HepG2 (cell line): ENCODE results near the gene GRAMD2A. TPM values are rescaled to one million over a fixed set of nuclear protein-coding genes. Genes with fewer than 3 reads are reported as not detected.

Experiments used
- RCOR2 ChIP-seq: IDR thresholded peaks from 2 replicates; pipeline ENCODE4 v1.6.1; 2016; ENCODE audit warnings: missing biosample characterization, missing genetic modification reagents
- RXRA ChIP-seq: sonication (generic); formaldehyde crosslinking; IDR thresholded peaks from 2 replicates; pipeline ENCODE4 v1.5.1; 2020; ENCODE audit warnings: missing genetic modification reagents
- SALL2 ChIP-seq: sonication (generic); formaldehyde crosslinking; IDR thresholded peaks from 2 replicates; pipeline ENCODE4 v1.8.1; 2023; ENCODE audit warnings: mild to moderate bottlenecking, missing genetic modification reagents, inconsistent platforms
- TCF7 ChIP-seq: sonication (generic); IDR thresholded peaks from 2 replicates; pipeline ENCODE4 v1.6.1; 2016; ENCODE audit warnings: antibody characterized with exemption, low read depth
- ZNF660 ChIP-seq: sonication (generic); formaldehyde crosslinking; IDR thresholded peaks from 2 replicates; pipeline ENCODE4 v1.5.1; 2020; ENCODE audit warnings: mild to moderate bottlenecking, low read depth, missing genetic modification reagents, borderline replicate concordance
- ZNF687 ChIP-seq: sonication (generic); formaldehyde crosslinking; IDR thresholded peaks from 2 replicates; pipeline ENCODE4 v1.5.1; 2020; ENCODE audit warnings: mild to moderate bottlenecking, missing genetic modification reagents, moderate library complexity
- polyA plus RNA-seq, 8 experiments: library from polyadenylated mRNA; depleted of rRNA in 3 of 8; stranded (reverse) in 7 of 8; unstranded in 1 of 8; fragments of >200 nt; fragmentation: Illumina TruSeq in 4 of 8; extraction: Trizol in 4 of 8; gene quantifications; 2 replicates each; pipeline versions ENCODE4 v1.2.1 to v1.2.3, GENCODE V29; 2011 to 2016; ENCODE audit warnings: low read depth in 4 of 8, missing spikeins in 1 of 8, mixed read lengths in 1 of 8; ENCODE audit not compliant: insufficient read depth in 1 of 8
- total RNA-seq, 5 experiments: library from RNA; depleted of rRNA; stranded (reverse); fragments of >200 nt; fragmentation: Illumina TruSeq; extraction: Trizol; gene quantifications; 2 replicates each; pipeline ENCODE4 v1.2.3, GENCODE V29; 2016; ENCODE audit warnings: low read depth in 1 of 5
- TF ChIP-seq, protein P1 (sequence below): sonication (generic); formaldehyde crosslinking; IDR thresholded peaks from 2 replicates; pipeline ENCODE4 v1.8.1; 2022; ENCODE audit warnings: low read depth, mild to moderate bottlenecking, missing genetic modification reagents
- TF ChIP-seq, protein P2 (sequence below): sonication (generic); IDR thresholded peaks from 2 replicates; pipeline ENCODE4 v1.6.1; 2016; ENCODE audit warnings: low read depth, borderline replicate concordance
- TF ChIP-seq, protein P3 (sequence below): sonication (generic); formaldehyde crosslinking; IDR thresholded peaks from 2 replicates; pipeline ENCODE4 v1.8.0; 2022; ENCODE audit warnings: missing genetic modification reagents, mild to moderate bottlenecking, borderline replicate concordance
- TF ChIP-seq, protein P4 (sequence below): sonication (generic); formaldehyde crosslinking; conservative IDR thresholded peaks from 2 replicates; pipeline ENCODE4 v1.4.0; 2020; ENCODE audit warnings: missing genetic modification reagents
- TF ChIP-seq, protein P5 (sequence below): sonication (generic); formaldehyde crosslinking; IDR thresholded peaks from 2 replicates; pipeline ENCODE4 v1.4.0; 2020; ENCODE audit warnings: missing genetic modification reagents, borderline replicate concordance
- TF ChIP-seq, protein P6 (sequence below): sonication (generic); formaldehyde crosslinking; IDR thresholded peaks from 2 replicates; pipeline ENCODE4 v1.9.0; 2022; ENCODE audit warnings: missing genetic modification reagents, mild to moderate bottlenecking, borderline replicate concordance

GRAMD2A gene
- total and polyA plus RNA-seq, 2 of the 13 experiments (the other 11 are each of a cell fraction or from before 2014, with no cell fraction given) = 0.04 TPM; not detected in 1

DNA sequence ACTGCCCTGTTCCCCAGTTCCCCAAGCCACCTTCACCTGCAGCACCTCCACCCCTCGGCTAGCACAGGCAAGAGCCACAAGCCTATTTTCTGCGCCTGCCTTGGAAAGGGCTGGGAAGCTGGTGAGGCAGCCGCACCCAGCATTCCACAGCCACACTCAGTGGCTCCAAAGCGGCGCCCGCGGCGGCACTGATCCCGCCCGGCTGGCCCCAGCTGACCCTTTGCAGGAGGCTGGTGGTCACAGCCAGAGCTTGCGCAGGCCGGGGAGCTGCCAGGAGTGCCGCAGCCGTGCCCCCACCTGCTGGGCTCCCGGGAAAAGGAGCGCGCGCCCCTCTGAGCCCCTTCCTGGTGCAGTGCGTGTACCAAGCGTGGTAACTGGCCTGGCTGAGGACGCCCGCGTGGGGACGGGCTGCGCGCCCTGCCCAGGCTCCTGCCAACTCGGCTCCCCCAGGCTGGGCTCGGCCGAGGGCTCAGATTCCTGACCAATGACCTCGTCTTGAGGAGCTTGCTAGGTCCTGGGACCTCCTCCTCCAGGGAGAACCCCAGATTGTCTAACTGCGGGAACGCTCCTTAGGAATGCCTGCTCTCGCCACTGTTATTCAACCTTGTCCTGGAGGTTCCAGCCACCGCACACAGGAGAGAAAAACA lies 13.3 kb downstream of the GRAMD2A start (continued):
- TF ChIP-seq, protein P1, sequence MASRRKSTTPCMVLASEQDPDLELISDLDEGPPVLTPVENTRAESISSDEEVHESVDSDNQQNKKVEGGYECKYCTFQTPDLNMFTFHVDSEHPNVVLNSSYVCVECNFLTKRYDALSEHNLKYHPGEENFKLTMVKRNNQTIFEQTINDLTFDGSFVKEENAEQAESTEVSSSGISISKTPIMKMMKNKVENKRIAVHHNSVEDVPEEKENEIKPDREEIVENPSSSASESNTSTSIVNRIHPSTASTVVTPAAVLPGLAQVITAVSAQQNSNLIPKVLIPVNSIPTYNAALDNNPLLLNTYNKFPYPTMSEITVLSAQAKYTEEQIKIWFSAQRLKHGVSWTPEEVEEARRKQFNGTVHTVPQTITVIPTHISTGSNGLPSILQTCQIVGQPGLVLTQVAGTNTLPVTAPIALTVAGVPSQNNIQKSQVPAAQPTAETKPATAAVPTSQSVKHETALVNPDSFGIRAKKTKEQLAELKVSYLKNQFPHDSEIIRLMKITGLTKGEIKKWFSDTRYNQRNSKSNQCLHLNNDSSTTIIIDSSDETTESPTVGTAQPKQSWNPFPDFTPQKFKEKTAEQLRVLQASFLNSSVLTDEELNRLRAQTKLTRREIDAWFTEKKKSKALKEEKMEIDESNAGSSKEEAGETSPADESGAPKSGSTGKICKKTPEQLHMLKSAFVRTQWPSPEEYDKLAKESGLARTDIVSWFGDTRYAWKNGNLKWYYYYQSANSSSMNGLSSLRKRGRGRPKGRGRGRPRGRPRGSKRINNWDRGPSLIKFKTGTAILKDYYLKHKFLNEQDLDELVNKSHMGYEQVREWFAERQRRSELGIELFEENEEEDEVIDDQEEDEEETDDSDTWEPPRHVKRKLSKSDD (CRISPR knock-in tag) = no peak
- no peak for TF ChIP-seq SALL2 (CRISPR knock-in tag)
- TF ChIP-seq, protein P2, sequence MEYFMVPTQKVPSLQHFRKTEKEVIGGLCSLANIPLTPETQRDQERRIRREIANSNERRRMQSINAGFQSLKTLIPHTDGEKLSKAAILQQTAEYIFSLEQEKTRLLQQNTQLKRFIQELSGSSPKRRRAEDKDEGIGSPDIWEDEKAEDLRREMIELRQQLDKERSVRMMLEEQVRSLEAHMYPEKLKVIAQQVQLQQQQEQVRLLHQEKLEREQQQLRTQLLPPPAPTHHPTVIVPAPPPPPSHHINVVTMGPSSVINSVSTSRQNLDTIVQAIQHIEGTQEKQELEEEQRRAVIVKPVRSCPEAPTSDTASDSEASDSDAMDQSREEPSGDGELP = peak; percentile 37; the same call in 1 of the 2 replicates
- 0 out of 2 replicates have a peak, but pooled peaks have one; percentile 14 for TF ChIP-seq RCOR2 (CRISPR knock-in tag)
- TF ChIP-seq, protein P3, sequence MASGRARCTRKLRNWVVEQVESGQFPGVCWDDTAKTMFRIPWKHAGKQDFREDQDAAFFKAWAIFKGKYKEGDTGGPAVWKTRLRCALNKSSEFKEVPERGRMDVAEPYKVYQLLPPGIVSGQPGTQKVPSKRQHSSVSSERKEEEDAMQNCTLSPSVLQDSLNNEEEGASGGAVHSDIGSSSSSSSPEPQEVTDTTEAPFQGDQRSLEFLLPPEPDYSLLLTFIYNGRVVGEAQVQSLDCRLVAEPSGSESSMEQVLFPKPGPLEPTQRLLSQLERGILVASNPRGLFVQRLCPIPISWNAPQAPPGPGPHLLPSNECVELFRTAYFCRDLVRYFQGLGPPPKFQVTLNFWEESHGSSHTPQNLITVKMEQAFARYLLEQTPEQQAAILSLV (CRISPR knock-in tag) = 0 out of 2 replicates have a peak, but pooled peaks have one; percentile 37
- TF ChIP-seq ZNF660 = no peak
- TF ChIP-seq, protein P4, sequence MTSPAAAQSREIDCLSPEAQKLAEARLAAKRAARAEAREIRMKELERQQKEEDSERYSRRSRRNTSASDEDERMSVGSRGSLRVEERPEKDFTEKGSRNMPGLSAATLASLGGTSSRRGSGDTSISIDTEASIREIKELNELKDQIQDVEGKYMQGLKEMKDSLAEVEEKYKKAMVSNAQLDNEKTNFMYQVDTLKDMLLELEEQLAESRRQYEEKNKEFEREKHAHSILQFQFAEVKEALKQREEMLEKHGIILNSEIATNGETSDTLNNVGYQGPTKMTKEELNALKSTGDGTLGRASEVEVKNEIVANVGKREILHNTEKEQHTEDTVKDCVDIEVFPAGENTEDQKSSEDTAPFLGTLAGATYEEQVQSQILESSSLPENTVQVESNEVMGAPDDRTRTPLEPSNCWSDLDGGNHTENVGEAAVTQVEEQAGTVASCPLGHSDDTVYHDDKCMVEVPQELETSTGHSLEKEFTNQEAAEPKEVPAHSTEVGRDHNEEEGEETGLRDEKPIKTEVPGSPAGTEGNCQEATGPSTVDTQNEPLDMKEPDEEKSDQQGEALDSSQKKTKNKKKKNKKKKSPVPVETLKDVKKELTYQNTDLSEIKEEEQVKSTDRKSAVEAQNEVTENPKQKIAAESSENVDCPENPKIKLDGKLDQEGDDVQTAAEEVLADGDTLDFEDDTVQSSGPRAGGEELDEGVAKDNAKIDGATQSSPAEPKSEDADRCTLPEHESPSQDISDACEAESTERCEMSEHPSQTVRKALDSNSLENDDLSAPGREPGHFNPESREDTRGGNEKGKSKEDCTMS = no peak
- TF ChIP-seq RXRA = peak; percentile 88
- TF ChIP-seq TCF7 = no peak
- TF ChIP-seq, protein P5, sequence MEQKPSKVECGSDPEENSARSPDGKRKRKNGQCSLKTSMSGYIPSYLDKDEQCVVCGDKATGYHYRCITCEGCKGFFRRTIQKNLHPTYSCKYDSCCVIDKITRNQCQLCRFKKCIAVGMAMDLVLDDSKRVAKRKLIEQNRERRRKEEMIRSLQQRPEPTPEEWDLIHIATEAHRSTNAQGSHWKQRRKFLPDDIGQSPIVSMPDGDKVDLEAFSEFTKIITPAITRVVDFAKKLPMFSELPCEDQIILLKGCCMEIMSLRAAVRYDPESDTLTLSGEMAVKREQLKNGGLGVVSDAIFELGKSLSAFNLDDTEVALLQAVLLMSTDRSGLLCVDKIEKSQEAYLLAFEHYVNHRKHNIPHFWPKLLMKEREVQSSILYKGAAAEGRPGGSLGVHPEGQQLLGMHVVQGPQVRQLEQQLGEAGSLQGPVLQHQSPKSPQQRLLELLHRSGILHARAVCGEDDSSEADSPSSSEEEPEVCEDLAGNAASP (CRISPR knock-in tag) = peak; percentile 89; the same call in 1 of the 2 replicates
- peak; percentile 74 for TF ChIP-seq ZNF687
- TF ChIP-seq, protein P6, sequence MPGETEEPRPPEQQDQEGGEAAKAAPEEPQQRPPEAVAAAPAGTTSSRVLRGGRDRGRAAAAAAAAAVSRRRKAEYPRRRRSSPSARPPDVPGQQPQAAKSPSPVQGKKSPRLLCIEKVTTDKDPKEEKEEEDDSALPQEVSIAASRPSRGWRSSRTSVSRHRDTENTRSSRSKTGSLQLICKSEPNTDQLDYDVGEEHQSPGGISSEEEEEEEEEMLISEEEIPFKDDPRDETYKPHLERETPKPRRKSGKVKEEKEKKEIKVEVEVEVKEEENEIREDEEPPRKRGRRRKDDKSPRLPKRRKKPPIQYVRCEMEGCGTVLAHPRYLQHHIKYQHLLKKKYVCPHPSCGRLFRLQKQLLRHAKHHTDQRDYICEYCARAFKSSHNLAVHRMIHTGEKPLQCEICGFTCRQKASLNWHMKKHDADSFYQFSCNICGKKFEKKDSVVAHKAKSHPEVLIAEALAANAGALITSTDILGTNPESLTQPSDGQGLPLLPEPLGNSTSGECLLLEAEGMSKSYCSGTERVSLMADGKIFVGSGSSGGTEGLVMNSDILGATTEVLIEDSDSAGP = peak; percentile 46; the same call in 1 of the 2 replicates
